ENCODE data around the gene GSG1.

DNA sequence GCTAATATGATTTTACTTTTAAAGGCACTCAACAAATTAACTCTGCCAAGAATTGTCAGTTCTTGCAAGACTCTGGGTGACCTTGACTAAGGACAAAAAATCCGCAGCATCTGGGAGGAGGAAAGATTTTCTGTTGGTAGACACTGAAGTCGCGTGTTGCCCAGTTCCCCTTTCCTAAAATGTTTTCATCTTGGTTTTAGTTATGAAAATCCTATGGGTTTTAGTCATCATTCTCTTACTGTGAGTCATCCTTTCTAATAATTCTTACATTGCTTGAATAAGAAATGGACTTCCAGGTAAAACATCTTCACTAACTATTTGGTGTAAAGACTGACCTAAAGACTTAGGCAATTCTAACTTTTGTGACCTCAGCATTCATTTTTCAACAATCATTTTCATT lies 9.1 kb downstream of the GSG1 start:
- TF ChIP-seq, protein P1, sequence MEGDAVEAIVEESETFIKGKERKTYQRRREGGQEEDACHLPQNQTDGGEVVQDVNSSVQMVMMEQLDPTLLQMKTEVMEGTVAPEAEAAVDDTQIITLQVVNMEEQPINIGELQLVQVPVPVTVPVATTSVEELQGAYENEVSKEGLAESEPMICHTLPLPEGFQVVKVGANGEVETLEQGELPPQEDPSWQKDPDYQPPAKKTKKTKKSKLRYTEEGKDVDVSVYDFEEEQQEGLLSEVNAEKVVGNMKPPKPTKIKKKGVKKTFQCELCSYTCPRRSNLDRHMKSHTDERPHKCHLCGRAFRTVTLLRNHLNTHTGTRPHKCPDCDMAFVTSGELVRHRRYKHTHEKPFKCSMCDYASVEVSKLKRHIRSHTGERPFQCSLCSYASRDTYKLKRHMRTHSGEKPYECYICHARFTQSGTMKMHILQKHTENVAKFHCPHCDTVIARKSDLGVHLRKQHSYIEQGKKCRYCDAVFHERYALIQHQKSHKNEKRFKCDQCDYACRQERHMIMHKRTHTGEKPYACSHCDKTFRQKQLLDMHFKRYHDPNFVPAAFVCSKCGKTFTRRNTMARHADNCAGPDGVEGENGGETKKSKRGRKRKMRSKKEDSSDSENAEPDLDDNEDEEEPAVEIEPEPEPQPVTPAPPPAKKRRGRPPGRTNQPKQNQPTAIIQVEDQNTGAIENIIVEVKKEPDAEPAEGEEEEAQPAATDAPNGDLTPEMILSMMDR (IDR thresholded peaks at IDR 0.05): no peak
- TF ChIP-seq EP300 (IDR thresholded peaks at IDR 0.05): no peak
